K562 (cell line): ENCODE measurements around the gene GRAMD2A.

Source experiments
- CTCF ChIP-seq, 3 experiments: IDR thresholded peaks in 2 of 3; conservative IDR thresholded peaks in 1 of 3; 2 replicates each; pipeline ENCODE4 v1.5.1; 2011 to 2012; ENCODE audit warnings: low read length in 3 of 3, mild to moderate bottlenecking in 3 of 3, control low read depth in 2 of 3, improper control_type of control experiment in 1 of 3, inconsistent platforms in 1 of 3, low read depth in 1 of 3, mixed read lengths in 1 of 3, moderate library complexity in 1 of 3; ENCODE audit not compliant: insufficient read depth in 2 of 3
- ELK1 ChIP-seq: sonication (generic); formaldehyde crosslinking; IDR thresholded peaks from 2 replicates; pipeline ENCODE4 v1.8.1; 2022; ENCODE audit warnings: missing genetic modification reagents
- FOXK1 ChIP-seq: sonication (generic); formaldehyde crosslinking; IDR thresholded peaks from 2 replicates; pipeline ENCODE4 v1.8.0; 2022; ENCODE audit warnings: missing genetic modification reagents, mild to moderate bottlenecking, borderline replicate concordance
- HIVEP1 ChIP-seq: fragments of 250-450 bp; sonication (Bioruptor Pico); IDR thresholded peaks from 2 replicates; pipeline ENCODE4 v1.4.0; 2020; ENCODE audit warnings: mild to moderate bottlenecking
- KAT7 ChIP-seq: sonication (generic); formaldehyde crosslinking; IDR thresholded peaks from 2 replicates; pipeline ENCODE4 v1.8.0; 2022; ENCODE audit warnings: missing genetic modification reagents, mild to moderate bottlenecking, borderline replicate concordance
- MYBL2 ChIP-seq, 2 experiments: fragments of 450-650 bp in 1 of 2; sonication (generic) in 1 of 2; formaldehyde crosslinking in 1 of 2; IDR thresholded peaks; 2 replicates each; pipeline versions ENCODE4 v1.6.1 to v1.8.1; 2017 to 2022; ENCODE audit warnings: borderline replicate concordance in 1 of 2, inconsistent platforms in 1 of 2, low read depth in 1 of 2, mild to moderate bottlenecking in 1 of 2, missing genetic modification reagents in 1 of 2, moderate library complexity in 1 of 2
- PATZ1 ChIP-seq: fragments of 250-450 bp; sonication (Bioruptor Pico); IDR thresholded peaks from 2 replicates; pipeline ENCODE4 v1.5.0; 2020; ENCODE audit warnings: mild to moderate bottlenecking, borderline replicate concordance
- POLR2AphosphoS5 ChIP-seq: IDR thresholded peaks from 2 replicates; pipeline ENCODE4 v1.6.1; 2011; ENCODE audit warnings: mild to moderate bottlenecking, low read depth, low read length, moderate library complexity; ENCODE audit not compliant: control insufficient read depth, insufficient read depth
- SIN3A ChIP-seq, 2 experiments: fragments of 150-350 bp in 1 of 2; IDR thresholded peaks; 2 replicates each; pipeline ENCODE4 v1.6.1; 2011 to 2016; ENCODE audit warnings: borderline replicate concordance in 2 of 2, low read depth in 2 of 2, low read length in 2 of 2, mild to moderate bottlenecking in 2 of 2, moderate library complexity in 2 of 2; ENCODE audit not compliant: control insufficient read depth in 1 of 2
- SLC30A9 ChIP-seq: fragments of 250-450 bp; sonication (Bioruptor Pico); IDR thresholded peaks from 2 replicates; pipeline ENCODE4 v1.8.0; 2022; ENCODE audit warnings: mild to moderate bottlenecking, moderate library complexity
- SNAPC5 ChIP-seq: fragments of 250-450 bp; sonication (Bioruptor Pico); IDR thresholded peaks from 2 replicates; pipeline ENCODE4 v1.8.0; 2021; ENCODE audit warnings: moderate library complexity, mild to moderate bottlenecking, inconsistent platforms
- TOE1 ChIP-seq, 2 experiments: fragments of 450-650 bp in 1 of 2; sonication (generic) in 1 of 2; formaldehyde crosslinking in 1 of 2; IDR thresholded peaks; 2 replicates each; pipeline versions ENCODE4 v1.7.1 to v1.8.0; 2016 to 2022; ENCODE audit warnings: borderline replicate concordance in 2 of 2, mild to moderate bottlenecking in 2 of 2, antibody characterized with exemption in 1 of 2, inconsistent platforms in 1 of 2, low read depth in 1 of 2, missing genetic modification reagents in 1 of 2, moderate library complexity in 1 of 2
- ZBTB33 ChIP-seq: sonication (generic); formaldehyde crosslinking; IDR thresholded peaks from 2 replicates; pipeline ENCODE4 v1.8.1; 2023; ENCODE audit warnings: mild to moderate bottlenecking, missing genetic modification reagents
- ZNF274 ChIP-seq: IDR thresholded peaks from 2 replicates; pipeline ENCODE4 v1.6.1; 2011; ENCODE audit warnings: low read depth, mild to moderate bottlenecking, low read length, moderate library complexity, borderline replicate concordance

- no peak for TF ChIP-seq CTCF (IDR thresholded peaks at IDR 0.05 in 2 of 3, conservative IDR thresholded peaks at IDR 0.05 in 1 of 3; ENCODE audit: insufficient read depth in 2 of 3, low read depth in 1 of 3, low read length in 3 of 3)
- TF ChIP-seq ZNF274 = no peak
- TF ChIP-seq SLC30A9 (CRISPR knock-in tag) = no peak
- TF ChIP-seq SNAPC5 = no peak
- TF ChIP-seq POLR2AphosphoS5 = no peak
- no peak for TF ChIP-seq SIN3A (IDR thresholded peaks at IDR 0.05; ENCODE audit: borderline replicate concordance in 2 of 2, control insufficient read depth in 1 of 2, low read depth in 2 of 2, low read length in 2 of 2)
- no peak for TF ChIP-seq HIVEP1 (CRISPR knock-in tag)
- no peak for TF ChIP-seq ELK1 (CRISPR knock-in tag)
- TF ChIP-seq PATZ1 (CRISPR knock-in tag) = no peak
- TF ChIP-seq TOE1 (IDR thresholded peaks at IDR 0.05; ENCODE audit: borderline replicate concordance) = no peak
- no peak for TF ChIP-seq TOE1 (CRISPR knock-in tag; IDR thresholded peaks at IDR 0.05; ENCODE audit: borderline replicate concordance, low read depth)
- no peak for TF ChIP-seq FOXK1 (CRISPR knock-in tag)
- no peak for TF ChIP-seq KAT7 (CRISPR knock-in tag)
- TF ChIP-seq MYBL2 (IDR thresholded peaks at IDR 0.05; ENCODE audit: low read depth) = no peak
- no peak for TF ChIP-seq MYBL2 (CRISPR knock-in tag; IDR thresholded peaks at IDR 0.05; ENCODE audit: borderline replicate concordance)
- TF ChIP-seq ZBTB33 = no peak
Measured at GRCh38 chr15:72147418-72147817, 50.2 kb downstream of the GRAMD2A start.
